Stimulated activated CD8-positive, alpha-beta memory T cell treated with anti-CD3 and anti-CD28 coated beads, Interleukin-4, amount 100 ng/mL, for 48 hours (primary cell): ENCODE data around the gene RSPRY1.
A peak's percentile ranks its signal among the peaks of the same experiment; 100 is the strongest.

ENCODE experiments used
- DNase-seq: peaks from one replicate; pipeline ENCODE4 v3.0.0-alpha.2; 2020

The RSPRY1 gene

GRCh38 chr16:57185945-57186871 lies at the start of gene RSPRY1, which contains the start of gene PSME3IP1:
Gene RSPRY1 (plus strand): TSS chr16:57186329. CDS start chr16:57204659, 18,330 bp downstream.
Gene PSME3IP1 (minus strand): TSS chr16:57186039. CDS start chr16:57173854, 12,185 bp downstream.
- DNase-seq, result peak; percentile 98

- no peak for DNase-seq
Measured at GRCh38 chr16:57137043-57137442, 49.1 kb upstream of the RSPRY1 start.

DNA sequence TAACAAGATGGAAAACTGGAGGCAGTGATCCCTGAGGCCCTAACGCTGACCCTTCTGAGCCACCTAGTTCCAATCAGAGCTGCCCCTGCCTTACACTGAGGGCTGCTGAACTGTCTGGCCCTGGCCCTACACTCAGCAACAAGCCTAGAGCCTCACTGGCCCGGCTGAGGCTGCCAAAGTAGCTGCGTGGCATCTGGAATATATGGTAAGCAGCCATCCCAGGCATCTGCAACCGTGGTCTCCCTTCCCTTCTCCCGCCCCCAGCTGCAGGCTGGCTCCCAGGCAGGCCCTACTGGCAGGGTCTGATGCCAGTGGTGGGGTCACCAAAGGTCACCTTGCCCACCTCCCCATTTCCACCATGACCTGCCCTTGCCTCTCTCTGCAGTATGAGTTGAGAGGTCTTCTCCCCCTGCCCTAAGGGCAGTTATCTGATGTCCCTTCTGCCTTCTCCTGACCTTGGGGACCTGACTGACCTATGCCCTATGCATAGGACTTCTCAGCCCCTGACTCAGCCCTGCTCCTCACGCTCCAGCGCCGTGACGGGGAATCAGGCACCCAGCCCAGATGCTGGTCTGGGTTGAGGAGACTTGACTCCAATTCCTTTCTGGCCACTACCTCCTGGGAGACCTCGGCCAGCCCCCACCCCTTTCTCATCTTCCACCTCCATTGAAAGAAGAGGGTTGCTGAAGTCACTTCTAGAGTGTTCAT lies 48.4 kb upstream of the RSPRY1 start:
- DNase-seq, result no peak

DNA sequence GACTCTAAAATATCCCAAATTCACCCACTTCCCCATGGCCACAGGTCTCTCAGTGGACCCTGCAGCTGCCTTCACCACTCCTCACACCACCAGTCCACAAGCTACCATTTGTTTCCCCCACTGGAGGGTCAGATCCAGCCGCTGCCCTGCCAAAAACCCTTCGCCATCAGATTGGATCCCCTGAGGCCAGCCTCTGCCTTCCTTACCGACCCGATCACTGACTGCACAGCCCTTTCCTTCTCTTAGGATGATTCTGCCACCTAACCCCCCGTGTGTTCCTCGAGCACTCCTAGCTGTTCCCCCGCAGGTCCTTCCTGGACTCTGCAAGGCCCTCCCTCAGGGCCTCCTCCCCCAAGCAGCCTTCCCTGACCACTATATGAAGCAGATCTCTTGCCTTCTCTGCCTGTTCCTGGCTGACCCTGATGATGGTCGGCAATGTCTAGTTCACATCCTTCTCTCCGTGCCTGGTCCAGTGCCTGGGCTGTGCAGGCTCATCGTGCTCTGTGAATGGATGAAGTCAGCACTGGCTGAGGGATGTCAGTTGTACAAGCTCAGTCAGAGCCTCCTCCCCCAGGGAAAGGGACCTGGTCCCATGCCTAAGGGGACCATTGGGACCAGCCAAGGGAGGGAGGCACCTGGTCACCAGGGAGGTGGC lies 47.7 kb upstream of the RSPRY1 start:
- DNase-seq, result no peak

- no peak for DNase-seq
Measured at GRCh38 chr16:57140931-57141668, 45.0 kb upstream of the RSPRY1 start.

GRCh38 chr16:57141822-57142631 lies 44.1 kb upstream of the RSPRY1 start:
- DNase-seq, result no peak

DNA sequence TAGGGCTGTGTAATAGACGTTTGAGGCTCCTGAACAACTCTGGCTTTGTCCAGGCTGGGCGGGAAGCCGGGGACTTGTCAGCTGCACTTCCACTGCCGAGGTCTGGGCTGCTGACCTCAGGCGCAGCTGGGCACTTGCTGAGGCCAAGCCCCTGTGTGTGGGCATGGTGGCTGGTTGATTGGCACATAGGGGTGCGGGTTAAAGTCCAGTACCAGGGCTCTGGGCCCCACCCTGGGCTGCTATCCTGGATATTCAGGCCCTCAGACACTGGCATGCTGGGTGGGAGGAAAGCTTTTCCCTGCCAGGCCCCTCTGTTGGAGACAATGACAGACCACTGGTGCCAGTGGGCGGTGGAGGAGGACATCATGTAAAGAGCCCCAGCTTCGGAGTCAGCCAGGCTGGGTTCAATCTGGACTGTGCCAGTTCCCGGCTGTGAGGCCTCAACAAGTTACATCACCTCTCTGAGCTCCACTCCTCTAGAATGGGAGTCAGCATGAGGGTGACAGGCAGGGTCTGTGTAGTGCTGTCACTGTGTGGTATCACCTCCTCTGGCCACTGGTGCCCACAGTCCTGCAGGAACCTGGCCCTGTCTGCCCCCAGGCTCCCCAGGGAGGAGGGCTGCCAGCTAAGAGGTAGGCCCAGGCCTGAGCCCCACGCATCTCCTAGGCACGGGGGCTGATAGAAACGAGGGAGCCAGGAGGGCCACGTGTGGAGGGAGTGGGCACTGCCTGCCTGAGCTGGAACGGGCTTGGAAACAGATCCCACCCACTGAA lies 42.8 kb upstream of the RSPRY1 start:
- DNase-seq, result no peak

GRCh38 chr16:57144027-57144426 lies 42.1 kb upstream of the RSPRY1 start:
- DNase-seq, result no peak

DNA sequence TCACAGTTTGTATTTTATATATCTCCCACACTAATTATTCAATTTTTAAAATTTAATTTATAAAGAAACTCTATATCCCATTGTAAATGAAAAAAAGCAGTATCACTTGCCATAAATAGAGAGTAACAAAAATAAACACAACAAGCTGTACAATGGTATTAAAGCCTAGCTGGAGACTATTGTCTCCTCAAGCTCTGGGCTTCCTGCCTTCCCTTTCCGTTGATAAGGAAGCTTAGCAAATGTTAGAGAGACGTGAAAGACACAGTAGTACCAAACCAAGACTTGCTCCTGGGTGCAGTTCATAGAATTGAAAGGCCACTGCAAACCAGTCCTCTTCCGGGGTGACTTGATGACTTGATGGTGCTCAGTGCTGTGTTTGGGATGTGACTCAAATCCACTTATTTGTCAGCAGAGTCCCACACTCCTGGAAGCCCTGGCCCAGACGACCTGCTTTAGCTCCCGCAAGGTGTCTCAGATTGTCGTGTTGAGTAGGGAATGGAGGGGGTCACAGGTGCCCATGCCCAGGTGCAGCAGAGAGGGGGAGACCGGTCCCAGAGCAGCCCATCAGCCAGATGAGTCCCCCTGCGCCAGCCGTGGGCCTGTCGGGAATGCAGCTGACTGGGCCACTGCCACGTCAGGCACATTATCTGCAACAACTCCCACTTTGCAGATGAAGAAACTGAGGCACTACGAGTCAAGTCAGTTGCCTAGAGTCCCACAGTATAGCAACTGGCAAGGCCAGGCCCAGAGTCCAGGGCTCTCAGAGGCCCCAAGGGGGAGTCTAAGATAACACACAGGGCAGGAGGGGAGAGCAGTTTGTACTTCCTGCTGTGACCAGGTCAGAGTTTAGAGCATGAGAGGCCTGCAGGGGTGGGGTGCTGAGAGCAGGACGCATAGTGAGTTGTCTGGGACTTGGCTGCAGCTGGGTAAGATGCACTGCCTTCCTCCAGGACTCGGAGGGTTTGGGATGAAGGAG lies 40.8 kb upstream of the RSPRY1 start:
- no peak for DNase-seq

DNA sequence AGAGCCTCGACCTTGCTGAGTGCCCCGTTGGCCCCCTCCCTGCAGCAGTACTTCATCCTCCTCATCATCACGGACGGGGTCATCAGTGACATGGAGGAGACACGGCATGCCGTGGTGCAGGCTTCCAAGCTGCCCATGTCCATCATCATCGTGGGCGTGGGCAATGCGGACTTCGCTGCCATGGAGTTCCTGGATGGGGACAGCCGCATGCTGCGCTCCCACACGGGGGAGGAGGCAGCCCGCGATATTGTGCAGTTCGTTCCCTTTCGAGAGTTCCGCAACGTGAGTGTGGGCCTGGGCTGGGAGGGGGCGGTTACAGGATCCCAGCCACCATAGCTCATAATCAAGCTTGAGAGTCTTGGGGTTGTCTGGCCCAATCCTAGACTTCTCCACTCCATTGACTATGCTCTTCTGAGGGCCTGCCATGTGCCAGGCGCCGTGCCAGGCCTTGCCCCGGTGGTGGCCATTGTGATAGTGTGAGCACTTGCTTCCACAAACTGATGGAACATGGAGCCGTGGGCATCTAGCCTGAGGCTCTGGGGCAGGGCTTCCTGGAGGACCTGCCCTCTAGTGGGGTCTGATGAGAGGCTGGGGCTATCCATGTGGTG lies 40.0 kb upstream of the RSPRY1 start:
- DNase-seq, result no peak

- DNase-seq, result no peak
Measured at GRCh38 chr16:57146735-57147134, 39.4 kb upstream of the RSPRY1 start.

GRCh38 chr16:57147381-57148221 lies 38.5 kb upstream of the RSPRY1 start:
- no peak for DNase-seq

- DNase-seq, result no peak
Measured at GRCh38 chr16:57148481-57148880, 37.6 kb upstream of the RSPRY1 start.

DNA sequence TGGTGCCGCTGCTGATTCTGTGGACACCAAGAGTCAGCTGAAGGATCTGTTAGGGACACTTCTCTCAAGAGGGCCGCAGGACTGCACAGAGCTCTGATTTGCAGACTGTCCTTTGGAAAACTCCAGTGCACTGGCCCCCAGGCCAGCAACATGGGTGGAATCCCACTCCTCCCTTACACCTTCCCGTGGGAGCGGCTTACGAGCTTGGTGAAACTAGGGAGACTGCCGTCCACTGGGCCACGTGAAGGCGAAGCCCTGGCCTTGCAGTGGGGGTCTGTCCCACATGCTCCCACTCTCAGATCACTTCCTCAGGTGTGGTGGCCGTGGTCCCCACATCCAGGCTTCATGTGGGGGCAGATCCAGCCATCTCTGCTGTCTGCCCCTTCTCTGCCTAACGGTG lies 36.7 kb upstream of the RSPRY1 start:
- DNase-seq, result no peak

DNA sequence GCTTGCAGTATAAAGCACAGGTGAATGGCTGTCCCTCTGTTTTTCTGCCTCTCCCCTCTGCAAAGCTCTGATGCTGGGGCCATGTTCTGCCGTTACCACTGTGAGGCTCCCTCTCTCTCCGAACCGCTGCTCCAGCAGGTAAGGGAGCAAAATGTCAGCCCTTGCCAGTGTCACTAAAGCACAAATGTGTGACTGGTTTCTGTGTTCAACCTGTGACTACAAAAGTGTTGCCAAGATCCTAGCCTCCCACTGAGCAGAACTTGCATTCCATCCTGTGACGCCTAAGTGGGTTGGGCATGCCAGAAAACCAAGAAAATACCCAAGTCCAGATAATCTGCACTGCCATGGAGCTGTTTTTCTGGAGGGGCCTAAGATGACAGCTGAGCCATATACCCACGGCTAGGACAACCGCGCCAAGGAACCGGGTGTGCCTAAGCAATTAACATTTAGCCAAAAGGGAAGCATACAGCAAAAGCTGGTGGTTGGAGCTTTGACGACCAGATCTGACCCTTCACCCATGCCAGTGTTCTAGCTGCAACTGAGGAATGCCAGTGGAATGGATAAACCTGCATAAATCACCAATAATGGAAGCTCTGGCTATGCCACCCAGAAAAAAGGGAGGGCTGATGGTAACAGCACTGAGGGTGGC lies 35.3 kb upstream of the RSPRY1 start:
- DNase-seq, result no peak

GRCh38 chr16:57151369-57151768 lies 34.8 kb upstream of the RSPRY1 start:
- no peak for DNase-seq
